ENCODE data around the gene COL8A2.
"Not testable (repeated sequence)": the region's sequence is repeated elsewhere in the genome, so short reads cannot be mapped to it uniquely, and the experiment has no call there.

The COL8A2 gene

DNA sequence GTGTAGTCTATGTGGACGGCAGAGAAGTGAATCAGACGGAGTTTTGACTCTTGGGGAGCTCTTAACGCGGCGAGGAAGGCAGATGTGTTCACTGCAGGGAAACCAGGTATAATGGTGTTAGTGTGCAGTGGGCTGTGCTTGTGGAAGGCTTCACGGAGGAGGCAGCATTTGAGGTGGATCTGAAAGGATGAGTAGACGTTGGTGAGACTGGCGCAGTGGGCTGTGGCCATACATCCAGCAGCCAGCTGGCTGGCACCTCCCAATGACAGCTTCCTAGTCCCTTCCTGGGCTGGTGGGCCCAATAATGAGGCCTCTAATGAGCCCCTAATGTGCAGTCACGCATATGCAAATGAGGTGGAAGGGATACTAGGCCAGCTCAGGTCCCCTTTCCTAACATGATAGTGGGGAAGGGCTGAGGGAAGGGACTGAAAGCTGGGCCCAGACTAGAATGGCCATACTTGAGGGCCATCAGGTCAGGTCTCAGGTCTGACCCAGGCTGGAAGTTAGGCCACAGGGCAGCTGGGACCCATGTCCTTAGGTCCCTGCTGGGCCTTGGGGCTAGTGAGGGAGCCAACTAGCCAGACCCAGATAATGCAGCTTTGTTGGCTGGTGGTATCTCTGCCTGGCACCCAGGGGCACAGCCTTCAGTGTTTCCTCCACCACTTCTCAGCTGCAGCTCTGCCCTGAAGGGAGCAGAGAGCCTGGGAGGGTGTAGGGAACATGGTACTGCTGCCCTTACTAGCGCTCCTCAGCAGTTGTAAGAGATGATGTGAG lies 34.8 kb upstream of the COL8A2 start:
- in situ Hi-C loops (cut with HindIII; ENCODE audit: low pct_ligation_motif_present, low pct_unique_long_range_greater_than_20kb, low sequenced_read_pairs), result no loop called here
- DNase-seq, result no peak

DNA sequence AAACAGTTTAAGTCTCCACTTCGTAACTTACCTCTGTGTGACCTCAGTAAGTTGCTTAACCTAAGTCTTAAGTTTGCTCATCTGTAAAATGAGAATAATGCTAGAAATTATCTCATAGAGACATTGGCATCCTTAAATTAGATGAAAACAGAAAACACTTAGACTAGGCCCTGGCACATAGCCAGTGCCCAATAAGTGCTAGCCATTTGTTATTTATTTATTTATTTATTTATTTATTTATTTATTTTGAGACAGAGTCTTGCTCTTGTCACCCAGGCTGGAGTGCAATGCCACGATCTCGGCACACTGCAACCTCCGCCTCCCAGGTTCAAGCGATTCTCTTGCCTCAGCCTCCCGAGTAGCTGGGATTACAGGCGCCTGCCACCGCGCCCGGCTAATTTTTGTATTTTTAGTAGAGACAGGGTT lies 33.8 kb upstream of the COL8A2 start:
- in situ Hi-C loops (cut with HindIII; ENCODE audit: low pct_ligation_motif_present, low pct_unique_long_range_greater_than_20kb, low sequenced_read_pairs); DNase-seq: not testable (repeated sequence)

DNA sequence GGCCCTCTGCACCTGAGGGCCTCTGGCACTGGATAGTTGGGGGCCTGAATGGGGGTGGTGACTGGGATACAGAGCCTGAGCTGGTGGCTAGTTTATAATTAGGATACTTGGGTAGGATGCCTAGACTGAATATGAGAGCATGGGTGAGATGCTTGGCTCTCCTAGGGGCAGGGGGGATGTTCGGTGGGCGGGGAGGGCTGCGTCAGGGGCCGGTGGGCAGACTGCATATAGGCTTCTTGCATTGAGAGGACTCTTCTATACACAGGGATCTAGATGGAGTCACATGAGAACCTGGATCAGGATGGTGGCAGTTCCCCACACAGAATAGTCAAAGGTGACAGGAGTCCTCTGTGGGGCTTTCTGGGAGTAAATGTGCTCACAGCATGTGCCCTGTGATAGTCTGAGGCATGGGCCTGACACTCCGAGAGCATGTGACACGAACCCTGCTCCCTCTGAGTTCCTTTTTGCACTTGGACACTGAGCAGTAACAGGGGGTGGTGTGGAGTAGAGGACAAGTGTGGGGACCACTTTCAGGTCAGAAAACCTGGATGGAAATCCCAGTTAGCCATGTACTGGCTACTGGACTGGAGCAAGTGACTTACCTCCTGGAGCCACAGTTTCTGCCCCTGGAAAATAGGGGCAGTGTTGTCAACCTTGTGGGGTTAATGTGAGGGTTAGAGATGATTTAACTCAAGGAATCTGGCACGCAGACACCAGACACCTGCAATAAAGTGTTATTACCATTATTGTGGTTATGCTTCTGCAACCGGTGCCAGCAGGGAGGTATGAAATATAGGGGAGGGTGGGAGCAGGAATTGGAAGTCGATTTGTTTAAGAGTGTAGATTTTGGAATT lies 33.2 kb upstream of the COL8A2 start:
- in situ Hi-C loops (cut with HindIII; ENCODE audit: low pct_ligation_motif_present, low pct_unique_long_range_greater_than_20kb, low sequenced_read_pairs), result no loop called here
- DNase-seq, result no peak

DNA sequence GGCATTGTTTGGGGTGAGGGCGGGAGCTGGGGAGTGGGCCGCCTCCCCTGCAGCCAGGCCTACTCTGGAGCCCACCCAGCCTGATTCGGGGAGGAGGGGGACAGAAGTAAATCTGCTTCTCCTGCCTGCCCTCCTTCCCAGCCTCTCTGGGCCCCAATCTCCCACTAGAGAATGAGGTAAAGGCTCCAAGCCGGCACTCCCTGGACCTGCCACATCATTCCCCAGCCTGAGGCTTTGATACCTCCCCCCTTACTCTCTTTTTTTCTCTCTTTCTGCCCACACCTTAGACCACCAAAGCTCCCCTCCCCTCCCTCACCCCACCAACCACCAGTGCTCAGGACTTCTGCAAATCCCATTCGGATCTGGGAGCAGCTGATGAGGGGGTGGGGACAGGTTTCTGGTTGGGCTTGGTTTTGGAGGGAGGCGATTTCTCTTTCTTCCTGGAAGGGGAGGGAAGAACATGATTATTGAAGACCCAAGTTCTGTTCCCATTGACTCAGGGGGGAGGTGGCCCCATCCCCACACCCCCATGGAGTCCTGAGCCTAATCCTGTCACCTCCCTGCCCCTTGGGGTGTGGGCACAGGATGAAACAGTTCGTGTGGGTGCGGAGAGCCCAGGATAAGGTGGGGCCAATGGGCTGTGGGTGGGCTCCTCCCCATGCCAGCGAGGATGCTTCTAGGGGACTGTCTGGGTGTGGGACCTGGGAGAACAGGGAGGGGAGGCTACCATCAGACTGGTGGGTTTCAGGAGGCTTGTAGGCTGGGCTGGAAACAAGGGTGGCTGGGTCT lies 32.3 kb upstream of the COL8A2 start:
- no peak for DNase-seq
- in situ Hi-C loops (cut with HindIII; ENCODE audit: low pct_ligation_motif_present, low pct_unique_long_range_greater_than_20kb, low sequenced_read_pairs), result no loop called here

DNA sequence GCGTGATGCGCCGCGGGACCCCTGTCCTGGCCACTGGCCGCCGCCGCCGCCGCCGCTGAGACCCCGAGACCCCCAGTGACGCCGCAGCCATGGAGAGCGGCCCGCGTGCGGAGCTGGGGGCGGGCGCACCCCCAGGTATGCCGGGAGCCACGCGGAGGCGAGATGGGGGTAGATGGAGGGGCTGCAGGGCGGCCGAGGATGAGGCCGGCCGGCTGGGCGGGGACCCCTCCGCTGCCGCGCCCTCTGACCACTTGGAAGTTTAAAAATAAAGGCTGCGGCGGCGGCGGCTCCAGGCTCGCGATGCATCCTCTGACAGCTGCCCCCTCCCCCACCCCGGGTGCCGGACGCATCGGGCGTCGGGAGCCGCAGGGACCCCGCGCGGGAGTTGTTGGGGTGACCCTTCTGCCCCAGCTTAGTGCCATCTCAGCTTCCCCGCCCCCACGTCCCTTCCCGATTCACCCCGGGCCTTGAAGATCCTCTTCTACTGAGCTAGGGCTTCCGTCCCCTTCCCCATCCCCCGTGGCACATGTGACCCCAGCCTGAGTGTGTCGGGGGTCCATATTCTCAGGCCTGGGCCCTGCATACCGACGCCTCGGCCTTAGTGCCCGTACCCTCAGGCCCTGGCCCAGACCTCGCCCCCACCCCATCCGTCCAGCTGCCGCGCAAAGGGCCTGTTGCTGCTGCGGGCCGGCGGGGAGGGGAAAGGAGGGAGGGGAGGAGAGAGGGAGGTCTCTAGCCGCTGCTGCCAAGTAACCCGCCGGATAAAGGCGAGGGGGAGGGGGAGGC lies 31.5 kb upstream of the COL8A2 start:
- in situ Hi-C loops (cut with HindIII; ENCODE audit: low pct_ligation_motif_present, low pct_unique_long_range_greater_than_20kb, low sequenced_read_pairs), result no loop called here
- peak; percentile 56 for DNase-seq

DNA sequence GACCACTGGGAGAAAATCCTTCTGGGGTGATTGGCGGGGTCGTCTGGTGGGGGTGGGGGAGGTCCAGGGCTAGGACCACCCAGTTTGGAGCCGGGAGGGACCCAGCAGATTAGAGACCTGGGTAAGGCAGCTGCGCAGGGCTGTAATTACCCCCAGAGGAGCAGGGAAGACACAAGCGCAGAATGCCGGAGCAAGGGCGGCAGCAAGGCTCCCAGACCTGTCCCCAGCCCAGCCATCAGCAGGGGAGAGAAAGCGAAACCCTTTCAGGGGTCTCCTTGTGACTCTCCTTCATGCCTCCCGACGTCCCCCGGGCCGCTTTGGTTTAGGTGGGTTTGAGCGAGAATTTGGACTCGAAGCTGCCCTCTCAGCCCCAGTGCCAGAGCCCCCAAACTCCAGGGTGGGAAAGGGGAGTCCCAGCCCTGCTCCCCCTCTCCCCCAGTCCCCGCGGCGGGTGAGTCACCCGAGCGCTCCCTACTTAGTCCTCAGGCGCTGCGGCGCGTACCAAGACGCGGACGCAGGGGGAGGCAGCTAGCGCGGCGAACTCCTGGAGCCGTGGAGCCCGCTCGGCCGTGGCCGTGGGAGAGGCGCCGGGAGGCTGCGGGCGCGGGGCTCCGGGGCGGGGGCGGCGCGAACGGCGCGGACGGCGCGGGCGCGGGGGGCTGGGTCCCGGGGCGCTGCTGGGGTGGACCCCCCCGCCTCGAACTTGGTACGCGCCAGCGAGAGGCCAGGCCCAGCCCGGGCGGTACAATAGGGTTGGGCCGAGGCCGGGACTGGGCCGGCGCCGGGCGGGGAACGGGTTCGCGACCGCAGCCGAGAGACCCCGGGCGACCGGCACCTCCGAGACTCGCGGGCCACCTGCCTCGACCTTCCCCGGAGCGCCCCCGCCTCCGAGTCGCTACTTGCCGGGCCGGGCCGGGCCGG lies 30.6 kb upstream of the COL8A2 start, which contains the start of gene MAP7D1:
TSS of gene MAP7D1 (plus strand) at position 753 of the 921 bp plus-strand sequence. CDS start 258 bp downstream, outside the sequence.
- in situ Hi-C loops (cut with HindIII; ENCODE audit: low pct_ligation_motif_present, low pct_unique_long_range_greater_than_20kb, low sequenced_read_pairs), result no loop called here
- DNase-seq, result peak; percentile 79

DNA sequence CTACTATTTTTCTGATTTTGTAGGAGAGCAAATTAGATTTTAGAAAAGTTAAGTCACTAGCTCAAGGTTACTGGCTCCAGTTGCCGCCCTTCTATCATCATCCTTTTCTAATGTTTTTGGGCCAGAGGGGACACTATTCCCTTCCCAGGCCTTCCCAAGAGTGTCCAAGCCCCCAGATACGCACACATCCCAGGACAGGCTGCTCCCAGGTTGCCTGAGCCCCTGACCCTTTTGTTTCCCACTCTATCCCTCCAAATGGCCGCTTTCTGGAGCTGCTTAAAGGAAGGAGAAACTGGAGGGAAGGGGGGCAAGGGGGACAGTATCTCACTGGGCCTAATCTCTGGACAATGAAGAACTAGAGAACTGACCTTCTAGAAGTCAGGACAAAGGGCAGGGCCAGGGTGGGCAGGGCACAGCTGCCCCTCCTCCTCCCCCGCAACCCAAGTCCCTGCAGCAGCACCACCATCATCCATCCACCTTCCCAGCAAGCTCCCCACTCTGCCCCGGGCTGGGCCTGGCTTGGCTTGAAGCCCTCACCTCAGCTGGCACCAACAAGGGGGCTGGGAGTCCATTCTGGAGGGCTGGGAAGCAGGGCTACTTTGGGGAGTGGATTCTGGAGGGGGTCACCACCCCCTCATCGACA lies 29.9 kb upstream of the COL8A2 start:
- DNase-seq, result no peak
- in situ Hi-C loops (cut with HindIII; ENCODE audit: low pct_ligation_motif_present, low pct_unique_long_range_greater_than_20kb, low sequenced_read_pairs), result no loop called here

DNA sequence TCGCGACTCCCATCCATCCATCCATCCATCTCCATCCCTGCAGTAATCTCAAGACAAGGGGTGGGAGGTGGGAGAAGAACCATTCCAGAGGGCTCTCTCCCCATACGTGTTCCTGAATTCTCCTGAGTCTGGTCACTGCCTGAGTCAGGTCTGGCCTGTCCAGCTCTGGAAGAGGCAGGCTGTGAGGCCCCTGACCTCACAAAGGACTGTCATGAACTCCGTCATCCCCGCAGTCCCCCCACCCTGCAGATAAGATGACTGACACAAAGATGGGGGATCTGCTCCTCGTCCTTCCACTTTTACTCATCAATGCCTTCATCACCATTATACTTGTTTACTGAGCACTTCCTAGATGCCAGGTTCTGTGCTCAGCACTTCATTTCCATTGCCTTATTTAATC lies 29.3 kb upstream of the COL8A2 start:
- in situ Hi-C loops (cut with HindIII; ENCODE audit: low pct_ligation_motif_present, low pct_unique_long_range_greater_than_20kb, low sequenced_read_pairs), result no loop called here

DNA sequence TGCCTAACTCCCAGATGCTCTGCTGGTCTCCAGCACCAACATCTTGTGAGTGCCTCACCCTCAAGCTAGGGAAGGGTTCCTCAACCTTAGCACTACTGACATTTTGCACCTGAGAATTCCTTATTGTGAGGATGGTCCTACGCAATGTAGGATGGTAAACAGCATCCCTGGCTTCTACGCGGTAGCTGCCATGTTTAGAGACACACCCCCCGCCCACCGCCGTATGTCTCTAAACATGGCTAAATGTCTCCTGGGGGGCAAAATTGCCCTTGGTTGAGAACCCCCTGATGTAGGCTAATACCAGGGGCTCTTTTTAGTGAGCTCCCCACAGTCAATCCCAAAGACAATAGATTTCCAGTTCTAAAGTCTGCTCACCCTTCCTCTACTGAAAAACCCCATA lies 28.5 kb upstream of the COL8A2 start:
- no peak for DNase-seq
- in situ Hi-C loops (cut with HindIII; ENCODE audit: low pct_ligation_motif_present, low pct_unique_long_range_greater_than_20kb, low sequenced_read_pairs), result no loop called here

More for the DNA sequence above, 29.3 kb upstream of the COL8A2 start:
- DNase-seq, result no peak

DNA sequence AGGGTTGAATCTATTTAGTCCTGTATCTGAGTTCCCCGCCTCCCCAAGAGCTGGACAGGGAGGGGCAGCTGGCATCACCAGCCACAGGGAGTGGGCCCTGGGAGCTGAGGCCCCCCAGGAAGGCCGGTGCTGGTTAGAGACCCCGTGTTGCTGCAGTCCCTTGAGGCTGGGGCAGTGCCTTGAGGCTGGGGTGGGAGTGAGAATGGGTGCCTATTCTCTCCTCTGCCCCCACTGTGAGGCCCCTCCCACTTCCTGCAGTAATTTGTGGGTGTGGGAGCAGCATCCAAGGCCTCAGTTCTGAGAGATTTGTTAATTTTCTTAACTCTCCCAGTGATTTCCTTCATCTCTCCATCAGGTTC lies 26.8 kb upstream of the COL8A2 start:
- DNase-seq, result no peak
- in situ Hi-C loops (cut with HindIII; ENCODE audit: low pct_ligation_motif_present, low pct_unique_long_range_greater_than_20kb, low sequenced_read_pairs), result no loop called here

DNA sequence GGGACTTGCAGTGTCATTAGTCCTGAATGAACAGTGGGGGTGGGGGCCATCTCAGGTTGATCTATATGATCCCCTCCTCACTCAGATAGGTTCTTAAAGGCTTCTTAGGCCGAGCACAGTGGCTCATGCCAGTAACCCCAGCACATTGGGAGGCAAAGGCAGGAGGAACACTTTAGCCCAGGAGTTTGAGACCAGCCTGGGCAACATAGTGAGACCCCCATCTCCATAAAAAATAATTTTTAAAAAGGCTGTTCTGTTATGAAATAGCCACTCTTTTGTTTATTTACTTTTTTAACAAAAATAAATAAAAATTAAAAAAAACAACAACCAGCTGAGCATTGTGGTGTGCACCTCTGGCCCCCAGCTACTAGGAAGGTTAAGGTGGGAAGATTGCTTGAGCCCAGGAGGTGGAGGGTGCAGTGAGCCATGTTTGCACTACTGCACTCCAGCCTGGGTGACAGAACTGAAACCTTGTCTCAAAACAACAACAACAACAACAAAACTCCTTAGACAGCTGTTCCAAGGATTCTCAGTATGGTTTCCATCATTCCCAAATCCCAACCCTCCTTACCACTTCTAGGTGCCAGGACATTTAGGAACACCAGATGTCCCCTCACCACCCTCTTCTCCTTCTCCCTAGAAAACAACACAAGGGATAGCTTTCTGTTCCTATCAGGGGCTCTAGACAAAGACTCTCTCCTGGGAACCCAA lies 26.3 kb upstream of the COL8A2 start:
- DNase-seq, result no peak
- in situ Hi-C loops (cut with HindIII; ENCODE audit: low pct_ligation_motif_present, low pct_unique_long_range_greater_than_20kb, low sequenced_read_pairs), result no loop called here

DNA sequence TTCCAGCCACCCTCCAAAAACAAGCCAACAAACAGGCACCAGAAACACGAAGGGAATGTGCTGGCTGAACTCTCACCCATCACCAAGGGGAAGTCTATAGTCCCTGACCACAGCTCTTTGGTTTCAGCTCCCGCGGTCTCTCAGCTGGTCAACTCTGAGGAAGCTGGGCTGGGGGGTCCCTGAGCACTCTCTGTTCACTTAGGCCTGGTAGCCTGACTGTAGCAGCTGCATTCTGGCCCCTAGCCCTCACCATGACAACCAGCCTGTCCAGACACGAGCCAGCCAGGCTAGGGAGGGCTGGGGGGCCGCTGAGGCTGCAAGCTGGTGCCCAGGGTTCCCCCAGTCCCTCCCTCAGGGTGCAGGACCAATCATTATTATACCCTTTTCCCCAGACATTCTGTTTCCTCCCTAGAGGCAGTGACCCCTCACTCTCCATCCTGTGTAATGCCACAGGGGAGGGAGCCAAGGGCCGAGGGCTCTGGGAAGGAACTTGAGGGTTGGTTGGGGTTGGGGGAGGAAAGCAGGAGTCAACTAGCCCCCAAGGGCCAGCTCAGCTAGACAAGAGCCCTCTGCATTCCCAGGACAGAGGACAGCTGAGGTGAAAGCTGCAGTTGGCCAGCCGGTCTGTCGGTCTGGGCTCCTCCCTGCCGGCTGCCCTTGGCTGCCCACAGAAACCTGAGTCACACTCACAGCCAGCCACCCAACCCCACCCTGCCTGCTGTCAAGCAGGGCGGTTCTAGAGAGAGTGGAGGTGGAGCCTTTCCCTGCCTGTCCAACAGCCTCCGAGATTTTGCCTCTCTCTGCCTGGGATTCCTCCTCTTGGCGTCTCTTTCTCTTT lies 25.5 kb upstream of the COL8A2 start:
- DNase-seq, result peak; percentile 92
- in situ Hi-C loops (cut with HindIII; ENCODE audit: low pct_ligation_motif_present, low pct_unique_long_range_greater_than_20kb, low sequenced_read_pairs), result no loop called here

DNA sequence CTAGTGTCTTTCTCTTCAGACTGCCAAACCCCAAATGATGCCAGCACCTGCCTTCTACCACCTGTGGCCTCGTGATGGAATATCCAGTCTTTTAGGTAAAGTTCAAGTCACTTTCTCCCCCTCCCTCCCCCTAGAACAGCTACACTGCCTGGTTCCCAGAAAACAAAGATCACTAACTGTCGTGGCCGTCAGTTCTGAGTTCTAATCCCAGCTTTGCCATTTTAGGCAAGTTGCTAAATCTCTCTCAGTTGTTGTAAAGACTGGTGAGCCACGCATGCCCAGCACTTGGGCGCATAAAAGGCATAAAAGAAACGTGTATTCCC lies 24.9 kb upstream of the COL8A2 start:
- in situ Hi-C loops (cut with HindIII; ENCODE audit: low pct_ligation_motif_present, low pct_unique_long_range_greater_than_20kb, low sequenced_read_pairs), result loop anchor here (25.0 kb wide), 1 partner anchor 137 kb away; no protein-coding TSS in a partner anchor
- no peak for DNase-seq

DNA sequence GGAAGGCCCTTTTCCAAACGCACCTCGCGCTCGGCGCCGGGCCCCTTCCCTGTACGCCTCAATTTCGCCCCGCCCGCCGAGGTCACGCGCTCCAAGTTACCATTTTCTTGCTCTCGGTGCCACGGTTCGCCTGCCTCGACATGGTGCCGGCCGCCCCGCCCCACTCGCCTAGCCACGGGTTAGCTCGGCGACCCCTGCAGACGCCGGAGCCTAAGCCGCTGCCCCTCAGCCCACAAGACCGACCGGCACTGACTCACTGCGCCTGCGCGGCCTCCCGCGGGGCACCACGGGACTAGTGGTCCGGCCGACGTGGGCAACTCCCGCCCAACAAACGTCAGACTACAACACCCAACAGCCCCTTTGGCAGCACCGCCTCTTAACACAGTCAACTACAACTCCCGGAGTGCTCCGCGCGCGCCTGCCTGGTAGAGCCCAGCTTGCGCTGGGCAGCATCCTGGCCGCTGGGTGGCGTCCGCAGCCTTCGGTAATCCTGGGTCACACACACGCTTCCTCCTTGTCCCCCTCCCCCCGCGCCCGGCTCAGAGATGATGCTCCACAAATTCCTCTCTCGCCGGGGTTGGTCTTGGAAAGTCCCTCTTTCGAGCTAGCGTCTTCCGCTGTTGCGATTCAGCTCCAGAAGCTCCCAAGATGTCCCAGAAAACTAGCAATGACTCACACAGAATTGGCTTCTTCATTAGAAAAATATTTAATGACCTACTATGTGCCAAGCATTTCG lies 24.4 kb upstream of the COL8A2 start, which contains the start of gene TRAPPC3:
TSS of gene TRAPPC3 (minus strand) at position 250 of the 736 bp plus-strand sequence. CDS start at position 142, 108 bp downstream.
- peak; percentile 98 for DNase-seq
- in situ Hi-C loops (cut with HindIII; ENCODE audit: low pct_ligation_motif_present, low pct_unique_long_range_greater_than_20kb, low sequenced_read_pairs), result loop anchor here (25.0 kb wide), 1 partner anchor 138 kb away; no protein-coding TSS in a partner anchor

DNA sequence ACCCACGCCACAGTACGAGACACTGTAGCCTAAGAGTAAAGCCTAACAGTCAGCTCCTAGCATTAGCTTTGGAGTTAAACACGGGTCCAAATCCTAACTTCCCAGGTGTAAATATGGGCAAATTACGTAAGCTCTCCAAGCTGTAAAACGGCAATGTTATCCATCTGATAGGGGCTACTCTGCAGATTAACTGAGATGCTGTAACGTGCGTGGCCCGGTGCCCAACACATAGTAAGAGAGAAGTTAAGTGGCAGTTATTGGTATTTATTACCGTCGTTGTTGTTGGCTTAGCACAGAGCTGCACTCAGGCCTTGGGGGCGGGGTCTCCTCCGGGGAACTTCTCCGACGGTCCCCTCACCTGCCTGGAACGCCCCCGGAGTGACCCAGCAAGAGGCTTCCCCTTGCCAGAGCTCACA lies 23.8 kb upstream of the COL8A2 start:
- in situ Hi-C loops (cut with HindIII; ENCODE audit: low pct_ligation_motif_present, low pct_unique_long_range_greater_than_20kb, low sequenced_read_pairs), result loop anchor here (25.0 kb wide), 1 partner anchor 138 kb away; no protein-coding TSS in a partner anchor
- no peak for DNase-seq

Data from ACHN (cell line).